ENCODE results near the gene TXNRD2.
"Not testable (repeated sequence)": the region's sequence is repeated elsewhere in the genome, so short reads cannot be mapped to it uniquely, and the experiment has no call there.

Gene TXNRD2

GRCh38 chr22:19936513-19936912 lies 5.1 kb downstream of the TXNRD2 start:
- no peak overlapping the region for H3K4me3 ChIP-seq (ENCODE audit: low read depth, low read length)
- TF ChIP-seq CTCF (IDR thresholded peaks at IDR 0.05; ENCODE audit: borderline replicate concordance, insufficient read depth, low read depth, low read length), result no peak

DNA sequence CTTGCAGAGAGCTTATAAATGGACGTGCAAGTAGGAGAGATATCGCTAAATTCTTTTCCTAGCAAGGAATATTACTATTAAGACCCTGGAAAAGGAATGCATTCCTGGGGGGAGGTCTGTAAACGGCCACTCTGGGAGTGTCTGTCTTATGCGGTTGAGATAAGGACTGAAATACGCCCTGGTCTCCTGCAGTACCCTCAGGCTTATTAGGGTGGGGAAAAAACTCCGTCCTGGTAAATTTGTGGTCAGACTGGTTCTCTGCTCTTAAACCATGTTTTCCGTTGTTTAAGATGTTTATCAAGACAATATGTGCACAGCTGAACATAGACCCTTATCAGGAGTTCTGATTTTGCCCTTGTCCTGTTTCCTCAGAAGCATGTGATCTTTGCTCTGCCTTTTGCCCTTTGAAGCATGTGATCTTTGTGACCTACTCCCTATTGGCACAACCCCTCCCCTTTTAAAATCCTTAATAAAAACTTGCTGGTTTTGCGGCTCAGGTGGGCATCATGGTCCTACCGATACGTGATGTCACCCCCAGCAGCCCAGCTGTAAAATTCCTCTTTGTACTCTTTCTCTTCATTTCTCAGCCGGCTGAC lies 6.4 kb downstream of the TXNRD2 start:
- H3K4me3 ChIP-seq (ENCODE audit: low read depth, low read length), result not testable (repeated sequence)

GRCh38 chr22:19933341-19934241 lies 8.0 kb downstream of the TXNRD2 start:
- H3K4me3 ChIP-seq (ENCODE audit: low read depth, low read length), result no peak overlapping the region
- no peak for TF ChIP-seq CTCF (IDR thresholded peaks at IDR 0.05; ENCODE audit: borderline replicate concordance, insufficient read depth, low read depth, low read length)

GRCh38 chr22:19932367-19933206 lies 9.0 kb downstream of the TXNRD2 start:
- no peak overlapping the region for H3K4me3 ChIP-seq (ENCODE audit: low read depth, low read length)
- TF ChIP-seq CTCF (IDR thresholded peaks at IDR 0.05; ENCODE audit: borderline replicate concordance, insufficient read depth, low read depth, low read length), result no peak

DNA sequence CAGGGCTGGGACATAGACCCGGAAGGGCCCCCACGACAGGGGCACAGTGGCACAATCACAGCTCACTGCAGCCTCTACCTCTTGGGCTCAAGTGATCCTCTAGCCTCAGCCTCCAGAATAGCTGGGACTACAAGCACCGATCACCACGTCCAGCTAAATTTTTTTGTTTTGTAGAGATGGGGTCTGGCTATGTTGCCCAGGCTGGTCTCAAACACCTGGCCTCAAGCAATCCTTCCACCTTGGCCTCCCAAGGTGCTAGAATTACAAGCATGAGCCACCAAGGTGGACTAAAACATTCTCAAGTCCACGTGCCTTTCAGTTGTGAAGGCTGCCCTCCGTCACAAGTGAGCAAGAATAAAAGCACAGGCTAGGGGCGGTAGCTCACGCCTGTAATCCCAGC lies 10.1 kb downstream of the TXNRD2 start:
- no peak overlapping the region for H3K4me3 ChIP-seq (ENCODE audit: low read depth, low read length)
- no peak for TF ChIP-seq CTCF (IDR thresholded peaks at IDR 0.05; ENCODE audit: borderline replicate concordance, insufficient read depth, low read depth, low read length)

- TF ChIP-seq CTCF (IDR thresholded peaks at IDR 0.05; ENCODE audit: borderline replicate concordance, insufficient read depth, low read depth, low read length), result no peak
- no peak overlapping the region for H3K4me3 ChIP-seq (ENCODE audit: low read depth, low read length)
Observed at GRCh38 chr22:19930551-19931486, 10.8 kb downstream of the TXNRD2 start.
